Mucosa of rectum (tissue), 2 donors: ENCODE results near the gene ASTN2.

ENCODE experiments used
- H3K27ac ChIP-seq, 2 donors: one replicate each; pipeline ENCODE4 v1.7.0; 2013; ENCODE audit warnings: inconsistent platforms in 2 of 2, low read depth in 2 of 2, low read length in 2 of 2
- H3K27me3 ChIP-seq, 2 donors: one replicate each; pipeline ENCODE4 v1.7.0; 2013; ENCODE audit warnings: low read length in 2 of 2; ENCODE audit not compliant: control insufficient read depth in 2 of 2, insufficient read depth in 2 of 2
- H3K36me3 ChIP-seq, 2 donors: one replicate each; pipeline ENCODE4 v1.7.0; 2013; ENCODE audit warnings: low read length in 2 of 2; ENCODE audit not compliant: control insufficient read depth in 2 of 2, insufficient read depth in 2 of 2
- H3K4me1 ChIP-seq, 2 donors: one replicate each; pipeline ENCODE4 v1.7.0; 2013; ENCODE audit warnings: low read length in 2 of 2, mild to moderate bottlenecking in 1 of 2; ENCODE audit not compliant: control insufficient read depth in 2 of 2, insufficient read depth in 2 of 2
- H3K4me3 ChIP-seq, 2 donors: one replicate each; pipeline ENCODE4 v1.7.0; 2013; ENCODE audit warnings: low read length in 2 of 2
- H3K9ac ChIP-seq, 2 donors: one replicate each; pipeline ENCODE4 v1.7.0; 2013; ENCODE audit warnings: low read length in 2 of 2, low read depth in 1 of 2, mild to moderate bottlenecking in 1 of 2
- H3K9me3 ChIP-seq, 2 donors: one replicate each; pipeline ENCODE4 v1.7.0; 2013; ENCODE audit warnings: low read length in 2 of 2; ENCODE audit not compliant: control insufficient read depth in 2 of 2
- donor health status: healthy.
- donor health status: Normal muscosa, but diverticular disease.

Gene ASTN2

GRCh38 chr9:117191504-117192261 is 223.2 kb downstream of the ASTN2 start:
- H3K4me3 ChIP-seq: no peak overlapping the region
- no peak overlapping the region for H3K27ac ChIP-seq
- H3K9ac ChIP-seq: no peak overlapping the region

GRCh38 chr9:117189121-117189520 is 225.7 kb downstream of the ASTN2 start:
- Histone ChIP-seq H3K4me1 (no peaks in the 10 kb centered on the region), H3K4me3 (no peak overlapping the region), H3K27me3 (no peaks in the 10 kb centered on the region), H3K9ac (no peak overlapping the region), H3K36me3 (no peaks in the 10 kb centered on the region), H3K27ac (no peak overlapping the region), H3K9me3 (no peaks in the 10 kb centered on the region)

More at GRCh38 chr9:117191504-117192261, 223.2 kb downstream of the ASTN2 start:
- no peaks in the 10 kb centered on the region for H3K9me3 ChIP-seq
- no peaks in the 10 kb centered on the region for H3K27me3 ChIP-seq
- H3K4me1 ChIP-seq: no peaks in the 10 kb centered on the region
- H3K36me3 ChIP-seq: no peaks in the 10 kb centered on the region

GRCh38 chr9:117188394-117188793 is 226.5 kb downstream of the ASTN2 start:
- H3K4me3 ChIP-seq: no peak overlapping the region
- H3K27ac ChIP-seq: no peak overlapping the region
- H3K4me1 ChIP-seq: no peaks in the 10 kb centered on the region
- H3K27me3 ChIP-seq: no peaks in the 10 kb centered on the region
- no peak overlapping the region for H3K9ac ChIP-seq
- H3K9me3 ChIP-seq: no peaks in the 10 kb centered on the region
- no peaks in the 10 kb centered on the region for H3K36me3 ChIP-seq

- Histone ChIP-seq H3K36me3 (no peaks in the 10 kb centered on the region), H3K9ac (no peak overlapping the region), H3K27me3 (no peaks in the 10 kb centered on the region)
These were observed 227.4 kb downstream of the ASTN2 start for GRCh38 chr9:117187498-117187897.

GRCh38 chr9:117184173-117184572 is 230.7 kb downstream of the ASTN2 start:
- Histone ChIP-seq H3K36me3 (no peaks in the 10 kb centered on the region), H3K4me1 (no peaks in the 10 kb centered on the region), H3K9me3 (no peaks in the 10 kb centered on the region), H3K27me3 (no peaks in the 10 kb centered on the region), H3K27ac (no peak overlapping the region), H3K9ac (no peak overlapping the region), H3K4me3 (no peak overlapping the region)

More at GRCh38 chr9:117187498-117187897, 227.4 kb downstream of the ASTN2 start:
- Histone ChIP-seq H3K4me1 (no peaks in the 10 kb centered on the region), H3K4me3 (no peak overlapping the region), H3K27ac (no peak overlapping the region), H3K9me3 (no peaks in the 10 kb centered on the region)

- Histone ChIP-seq H3K9ac (no peak overlapping the region), H3K9me3 (no peaks in the 10 kb centered on the region), H3K27me3 (no peaks in the 10 kb centered on the region), H3K36me3 (no peaks in the 10 kb centered on the region), H3K27ac (no peak overlapping the region), H3K4me3 (no peak overlapping the region), H3K4me1 (no peaks in the 10 kb centered on the region)
These were observed 232.8 kb downstream of the ASTN2 start for GRCh38 chr9:117182046-117182445.

- no peak overlapping the region for H3K27ac ChIP-seq
- H3K9ac ChIP-seq: no peak overlapping the region
- H3K4me1 ChIP-seq: no peaks in the 10 kb centered on the region
- H3K36me3 ChIP-seq: no peaks in the 10 kb centered on the region
- H3K9me3 ChIP-seq: no peaks in the 10 kb centered on the region
- no peak overlapping the region for H3K4me3 ChIP-seq
- H3K27me3 ChIP-seq: no peaks in the 10 kb centered on the region
These were observed 233.9 kb downstream of the ASTN2 start for GRCh38 chr9:117180896-117181445.

GRCh38 chr9:117178596-117179375 is 236.1 kb downstream of the ASTN2 start:
- Histone ChIP-seq H3K9ac (no peak overlapping the region), H3K27me3 (no peaks in the 10 kb centered on the region), H3K27ac (no peak overlapping the region), H3K4me3 (no peak overlapping the region), H3K36me3 (no peaks in the 10 kb centered on the region), H3K9me3 (no peaks in the 10 kb centered on the region), H3K4me1 (no peaks in the 10 kb centered on the region)

GRCh38 chr9:117170567-117170966 is 244.3 kb downstream of the ASTN2 start:
- H3K27me3 ChIP-seq: no peaks in the 10 kb centered on the region
- H3K4me1 ChIP-seq: no peaks in the 10 kb centered on the region
- H3K9ac ChIP-seq: no peak overlapping the region
- no peak overlapping the region for H3K27ac ChIP-seq
- H3K4me3 ChIP-seq: no peak overlapping the region
- H3K9me3 ChIP-seq: no peaks in the 10 kb centered on the region
- H3K36me3 ChIP-seq: no peaks in the 10 kb centered on the region

- Histone ChIP-seq H3K27me3 (no peaks in the 10 kb centered on the region), H3K27ac (no peak overlapping the region), H3K9ac (no peak overlapping the region), H3K36me3 (no peaks in the 10 kb centered on the region), H3K4me1 (no peaks in the 10 kb centered on the region), H3K4me3 (no peak overlapping the region), H3K9me3 (no peaks in the 10 kb centered on the region)
These were observed 245.7 kb downstream of the ASTN2 start for GRCh38 chr9:117169089-117169621.
